GM21423 (cell line): Measurements from ENCODE around the gene MYDGF.

Experiments
- ATAC-seq: cut with Tn5 transposase; IDR thresholded peaks from one replicate; pipeline ENCODE4 v1.9.1; 2021; ENCODE audit warnings: mild to moderate bottlenecking, moderate library complexity; ENCODE audit not compliant: unreplicated experiment

Gene MYDGF

DNA sequence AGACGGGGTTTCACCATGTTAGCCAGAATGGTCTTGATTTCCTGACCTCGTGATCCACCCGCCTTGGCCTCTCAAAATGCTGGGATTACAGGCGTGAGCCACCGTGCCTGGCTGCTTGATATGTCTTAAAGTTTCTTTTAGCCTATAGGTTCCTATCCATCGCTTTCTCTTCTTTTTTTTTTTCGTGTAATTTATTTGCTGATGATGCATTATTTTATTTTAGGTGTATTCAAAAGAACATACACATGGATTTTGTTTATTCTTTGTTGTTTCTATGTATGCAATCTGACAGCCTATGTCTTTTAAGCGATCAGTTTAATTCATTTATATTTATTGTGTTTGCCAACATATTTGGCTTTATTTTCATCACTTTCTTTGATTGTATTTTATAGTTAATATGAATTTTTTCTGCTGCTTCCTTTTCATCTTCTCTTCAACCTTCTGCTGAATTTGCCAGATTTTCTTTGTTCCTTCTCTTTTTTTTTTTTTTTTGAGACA is 56.8 kb downstream of the MYDGF start:
- no peak for ATAC-seq

DNA sequence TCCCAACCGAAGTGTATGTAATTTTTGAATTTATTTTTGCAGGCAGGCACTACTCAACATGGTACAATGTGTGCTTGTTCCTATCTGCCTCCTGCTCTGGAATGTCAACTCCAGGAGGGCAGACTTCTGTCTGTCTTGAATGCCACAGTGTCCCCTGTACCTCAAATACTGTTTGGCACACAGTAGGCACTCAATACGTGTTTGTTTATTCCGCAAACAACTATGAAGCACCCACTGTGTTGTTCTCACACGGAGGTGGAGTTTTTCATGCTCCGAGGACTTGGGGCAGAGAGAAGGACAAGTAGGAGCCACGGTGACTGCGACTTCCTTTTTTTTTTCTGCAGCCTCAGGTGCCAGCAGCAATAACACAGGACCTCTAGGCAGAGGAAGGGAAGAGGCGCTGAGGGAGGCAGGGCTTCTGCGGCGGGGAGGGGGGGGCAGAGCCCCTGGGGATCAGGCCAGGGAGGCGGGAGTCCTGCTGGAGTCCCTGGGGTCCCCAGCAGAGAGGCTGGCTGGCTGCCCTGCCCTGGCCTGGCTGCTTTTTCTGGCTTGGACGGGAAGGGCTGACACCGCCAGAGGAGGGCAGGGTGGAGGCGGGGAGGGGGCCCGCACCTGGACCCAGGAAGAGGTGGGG is 60.1 kb downstream of the MYDGF start:
- ATAC-seq: no peak
